GM06990 (cell line): ENCODE data around the gene SLC12A9.

Experiments used
- DNase-seq: peaks from one replicate; pipeline ENCODE4 v3.0.0-alpha.2; 2011; ENCODE audit not compliant: insufficient read length; ENCODE audit errors: extremely low read depth
- H3K27me3 ChIP-seq: replicated peaks from 2 replicates; pipeline ENCODE4 v1.6.0; 2011; ENCODE audit warnings: low read length; ENCODE audit not compliant: control insufficient read depth, insufficient read depth
- H3K36me3 ChIP-seq: 2 replicates; pipeline ENCODE4 v1.5.1; 2011; ENCODE audit warnings: low read length; ENCODE audit not compliant: control insufficient read depth, insufficient read depth
- H3K4me3 ChIP-seq: replicated peaks from 2 replicates; pipeline ENCODE4 v1.5.1; 2011; ENCODE audit warnings: low read depth, mild to moderate bottlenecking, control low read depth, low read length
- TF ChIP-seq, protein P1 (sequence below): IDR thresholded peaks from 2 replicates; pipeline ENCODE4 v1.5.1; 2011; ENCODE audit warnings: low read length, control low read depth, mild to moderate bottlenecking, inconsistent platforms; ENCODE audit not compliant: insufficient read depth, poor library complexity, severe bottlenecking

The SLC12A9 gene

DNA sequence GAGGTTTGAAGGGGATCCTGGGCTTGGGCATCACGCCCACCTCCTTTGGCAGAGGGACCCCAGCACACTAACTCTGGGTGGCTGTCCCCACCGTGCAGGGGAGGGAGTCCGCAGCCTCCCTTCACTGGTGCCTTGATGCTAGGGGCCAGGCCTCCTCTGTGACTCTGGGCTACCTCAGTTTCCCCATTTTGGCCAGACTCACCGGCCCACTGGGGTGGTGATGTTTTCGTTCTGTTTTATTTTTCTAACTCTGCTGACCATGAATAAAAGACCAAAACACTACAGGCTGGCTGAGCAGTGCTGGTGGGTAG is 14.2 kb downstream of the SLC12A9 start:
- TF ChIP-seq, protein P1, sequence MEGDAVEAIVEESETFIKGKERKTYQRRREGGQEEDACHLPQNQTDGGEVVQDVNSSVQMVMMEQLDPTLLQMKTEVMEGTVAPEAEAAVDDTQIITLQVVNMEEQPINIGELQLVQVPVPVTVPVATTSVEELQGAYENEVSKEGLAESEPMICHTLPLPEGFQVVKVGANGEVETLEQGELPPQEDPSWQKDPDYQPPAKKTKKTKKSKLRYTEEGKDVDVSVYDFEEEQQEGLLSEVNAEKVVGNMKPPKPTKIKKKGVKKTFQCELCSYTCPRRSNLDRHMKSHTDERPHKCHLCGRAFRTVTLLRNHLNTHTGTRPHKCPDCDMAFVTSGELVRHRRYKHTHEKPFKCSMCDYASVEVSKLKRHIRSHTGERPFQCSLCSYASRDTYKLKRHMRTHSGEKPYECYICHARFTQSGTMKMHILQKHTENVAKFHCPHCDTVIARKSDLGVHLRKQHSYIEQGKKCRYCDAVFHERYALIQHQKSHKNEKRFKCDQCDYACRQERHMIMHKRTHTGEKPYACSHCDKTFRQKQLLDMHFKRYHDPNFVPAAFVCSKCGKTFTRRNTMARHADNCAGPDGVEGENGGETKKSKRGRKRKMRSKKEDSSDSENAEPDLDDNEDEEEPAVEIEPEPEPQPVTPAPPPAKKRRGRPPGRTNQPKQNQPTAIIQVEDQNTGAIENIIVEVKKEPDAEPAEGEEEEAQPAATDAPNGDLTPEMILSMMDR, result no peak
- peaks cover 4% of the 10 kb centered on the region for H3K36me3 ChIP-seq
- no peaks in the 10 kb centered on the region for H3K27me3 ChIP-seq
- peak overlapping the region; percentile 82 for H3K4me3 ChIP-seq
- DNase-seq, result no peak

DNA sequence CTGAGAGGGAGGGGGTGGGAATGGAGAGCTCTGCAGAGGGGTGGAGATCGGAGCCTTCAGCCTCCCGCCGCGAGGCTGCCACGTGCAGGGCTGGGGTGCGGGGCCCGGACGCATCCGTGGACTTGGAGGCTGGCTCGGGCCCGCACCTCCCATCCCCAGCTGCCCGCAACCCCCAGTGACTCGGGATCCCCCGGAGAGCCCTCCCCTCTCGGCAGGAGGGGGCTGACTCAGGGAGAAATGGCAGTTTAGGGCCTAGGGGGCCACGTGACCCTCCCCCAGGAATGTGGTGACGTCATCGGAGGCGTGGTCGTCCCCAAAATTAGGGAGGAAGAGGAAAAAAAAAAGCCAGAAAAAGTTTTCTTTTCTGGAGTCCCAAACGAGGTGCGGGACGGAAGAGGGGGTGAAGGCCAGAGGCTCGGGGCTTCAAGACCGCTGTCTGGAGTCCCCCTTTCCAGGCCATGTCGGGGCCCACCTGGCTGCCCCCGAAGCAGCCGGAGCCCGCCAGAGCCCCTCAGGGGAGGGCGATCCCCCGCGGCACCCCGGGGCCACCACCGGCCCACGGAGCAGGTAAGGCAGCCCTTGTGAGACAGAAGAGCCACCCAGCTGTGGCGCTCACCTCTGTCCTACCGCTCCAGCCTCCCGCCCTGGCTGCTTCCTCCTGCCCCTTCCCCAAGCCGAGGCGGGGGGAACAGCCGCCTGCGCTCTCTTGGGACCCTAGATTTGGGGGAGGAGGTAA is 14.7 kb downstream of the SLC12A9 start, which contains the start of gene TRIP6:
Gene TRIP6 (plus strand): TSS at position 348 of the 736 bp plus-strand sequence. CDS start 111 bp downstream, at position 459.
- DNase-seq, result peak; percentile 63
- TF ChIP-seq, protein P1, result no peak
- no peaks in the 10 kb centered on the region for H3K27me3 ChIP-seq
- peaks cover 4% of the 10 kb centered on the region for H3K36me3 ChIP-seq
- peak within 1 kb of the TSS; percentile 82 for H3K4me3 ChIP-seq

DNA sequence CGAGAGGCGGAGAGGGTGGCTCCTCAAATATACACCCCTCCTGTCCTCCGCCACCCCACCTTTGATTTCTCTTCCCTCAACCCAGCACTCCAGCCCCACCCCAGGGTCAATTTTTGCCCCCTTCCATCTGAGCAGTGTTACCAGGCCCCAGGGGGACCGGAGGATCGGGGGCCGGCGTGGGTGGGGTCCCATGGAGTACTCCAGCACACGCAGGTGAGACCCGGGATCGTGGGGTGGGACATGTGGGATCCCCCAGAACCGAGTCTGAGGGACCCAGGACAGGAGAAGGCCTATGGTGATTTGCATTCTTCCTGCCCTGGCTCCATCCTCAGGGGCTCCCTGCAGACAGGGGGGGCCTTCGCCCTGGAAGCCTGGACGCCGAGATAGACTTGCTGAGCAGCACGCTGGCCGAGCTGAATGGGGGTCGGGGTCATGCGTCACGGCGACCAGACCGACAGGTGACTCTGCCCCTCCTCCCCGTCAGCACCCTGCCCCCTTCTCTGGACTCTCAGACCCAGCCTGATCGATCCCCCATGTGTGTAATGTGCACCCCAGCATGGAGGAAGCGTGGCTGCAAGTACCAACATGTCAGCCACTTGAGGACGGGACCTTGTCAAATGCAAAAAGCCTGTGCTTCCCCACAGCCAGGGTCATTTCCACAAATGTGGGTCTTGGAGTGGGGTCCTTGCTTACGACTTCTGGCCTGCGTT is 15.4 kb downstream of the SLC12A9 start:
- H3K4me3 ChIP-seq, result peak overlapping the region; percentile 82
- no peaks in the 10 kb centered on the region for H3K27me3 ChIP-seq
- TF ChIP-seq, protein P1, result no peak
- peak; percentile 32 for DNase-seq
- H3K36me3 ChIP-seq, result peaks cover 6% of the 10 kb centered on the region

DNA sequence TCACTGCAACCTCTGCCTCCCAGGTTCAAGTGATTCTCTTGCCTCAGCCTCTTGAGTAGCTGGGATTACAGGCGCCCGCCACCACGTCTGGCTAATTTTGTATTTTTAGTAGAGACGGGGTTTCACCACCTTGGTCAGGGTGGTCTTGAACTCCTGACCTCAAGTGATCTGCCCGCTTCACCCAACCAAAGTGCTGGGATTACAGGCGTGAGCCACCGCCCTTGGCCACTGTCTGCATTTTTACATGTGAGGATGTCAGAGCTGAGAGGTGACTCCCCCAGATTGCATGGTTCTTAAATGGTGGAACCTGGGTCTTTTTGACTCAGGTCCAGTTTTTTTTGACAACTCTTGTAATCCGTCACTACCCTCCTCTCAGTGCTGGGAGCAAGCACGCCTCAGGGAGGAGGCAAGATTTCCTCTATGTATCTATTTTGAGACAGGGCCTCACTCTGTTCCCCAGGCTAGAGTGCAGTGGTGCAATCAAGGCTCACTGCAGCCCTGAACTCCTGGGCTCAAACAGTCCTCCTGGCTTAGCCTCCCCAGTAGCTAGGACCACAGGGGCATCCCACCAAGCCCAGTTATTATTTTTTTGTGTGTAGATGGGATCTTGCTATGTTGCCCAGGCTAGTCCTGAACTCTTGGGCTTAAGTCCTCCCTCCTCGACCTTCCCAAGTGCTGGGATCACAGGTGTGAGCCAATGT is 21.2 kb downstream of the SLC12A9 start:
- no peak for DNase-seq

DNA sequence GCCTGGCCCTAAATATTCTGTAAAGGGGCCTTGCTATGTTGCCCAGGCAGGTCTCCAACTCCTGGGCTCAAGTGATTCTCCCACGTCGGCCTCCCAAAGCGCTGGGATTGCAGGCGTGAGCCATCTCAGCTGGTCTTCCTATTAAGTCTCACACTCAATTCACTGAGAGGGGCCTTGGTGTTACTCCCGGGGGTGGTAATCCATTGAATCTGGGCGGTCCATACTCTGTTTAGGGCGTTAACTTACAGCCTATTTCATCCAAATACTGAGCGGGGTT is 21.7 kb downstream of the SLC12A9 start:
- Histone ChIP-seq H3K4me3 (peak overlapping the region; percentile 80), H3K36me3 (peaks cover 10% of the 10 kb centered on the region), H3K27me3 (no peaks in the 10 kb centered on the region)
- no peak for DNase-seq
- TF ChIP-seq, protein P1, result no peak

More for the DNA sequence above, 21.2 kb downstream of the SLC12A9 start:
- Histone ChIP-seq H3K27me3 (no peaks in the 10 kb centered on the region), H3K4me3 (no peak overlapping the region; the same call in 1 of the 2 replicates), H3K36me3 (peaks cover 8% of the 10 kb centered on the region)
- TF ChIP-seq, protein P1, result no peak
